ENCODE data around the gene DCAF8L1.

Gene DCAF8L1

GRCh38 chrX:27981349-27981748 lies at the start of gene DCAF8L1:
Gene DCAF8L1, minus strand, starts transcription at chrX:27981449. Its CDS starts 115 bp downstream, at chrX:27981334.
- ATAC-seq: no peak
- TF ChIP-seq PATZ1 (CRISPR knock-in tag; IDR thresholded peaks at IDR 0.05; ENCODE audit: borderline replicate concordance): no peak
- no peak for TF ChIP-seq TOX (CRISPR knock-in tag; IDR thresholded peaks at IDR 0.05; ENCODE audit: borderline replicate concordance)
- TF ChIP-seq, protein P1, sequence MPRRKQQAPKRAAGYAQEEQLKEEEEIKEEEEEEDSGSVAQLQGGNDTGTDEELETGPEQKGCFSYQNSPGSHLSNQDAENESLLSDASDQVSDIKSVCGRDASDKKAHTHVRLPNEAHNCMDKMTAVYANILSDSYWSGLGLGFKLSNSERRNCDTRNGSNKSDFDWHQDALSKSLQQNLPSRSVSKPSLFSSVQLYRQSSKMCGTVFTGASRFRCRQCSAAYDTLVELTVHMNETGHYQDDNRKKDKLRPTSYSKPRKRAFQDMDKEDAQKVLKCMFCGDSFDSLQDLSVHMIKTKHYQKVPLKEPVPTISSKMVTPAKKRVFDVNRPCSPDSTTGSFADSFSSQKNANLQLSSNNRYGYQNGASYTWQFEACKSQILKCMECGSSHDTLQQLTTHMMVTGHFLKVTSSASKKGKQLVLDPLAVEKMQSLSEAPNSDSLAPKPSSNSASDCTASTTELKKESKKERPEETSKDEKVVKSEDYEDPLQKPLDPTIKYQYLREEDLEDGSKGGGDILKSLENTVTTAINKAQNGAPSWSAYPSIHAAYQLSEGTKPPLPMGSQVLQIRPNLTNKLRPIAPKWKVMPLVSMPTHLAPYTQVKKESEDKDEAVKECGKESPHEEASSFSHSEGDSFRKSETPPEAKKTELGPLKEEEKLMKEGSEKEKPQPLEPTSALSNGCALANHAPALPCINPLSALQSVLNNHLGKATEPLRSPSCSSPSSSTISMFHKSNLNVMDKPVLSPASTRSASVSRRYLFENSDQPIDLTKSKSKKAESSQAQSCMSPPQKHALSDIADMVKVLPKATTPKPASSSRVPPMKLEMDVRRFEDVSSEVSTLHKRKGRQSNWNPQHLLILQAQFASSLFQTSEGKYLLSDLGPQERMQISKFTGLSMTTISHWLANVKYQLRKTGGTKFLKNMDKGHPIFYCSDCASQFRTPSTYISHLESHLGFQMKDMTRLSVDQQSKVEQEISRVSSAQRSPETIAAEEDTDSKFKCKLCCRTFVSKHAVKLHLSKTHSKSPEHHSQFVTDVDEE (CRISPR knock-in tag; IDR thresholded peaks at IDR 0.05): no peak
- no peak for TF ChIP-seq ZNF565 (CRISPR knock-in tag; conservative IDR thresholded peaks at IDR 0.05; ENCODE audit: low read depth)
- no peak for TF ChIP-seq ISL1 (CRISPR knock-in tag; IDR thresholded peaks at IDR 0.05)
- no peak for TF ChIP-seq ESRRG (CRISPR knock-in tag; IDR thresholded peaks at IDR 0.05)

- TF ChIP-seq TCF4 (CRISPR knock-in tag; IDR thresholded peaks at IDR 0.05; ENCODE audit: borderline replicate concordance): no peak
- TF ChIP-seq TOX (CRISPR knock-in tag; IDR thresholded peaks at IDR 0.05; ENCODE audit: borderline replicate concordance): no peak
- TF ChIP-seq ISL1 (CRISPR knock-in tag; IDR thresholded peaks at IDR 0.05): no peak
- TF ChIP-seq OSR1 (CRISPR knock-in tag; IDR thresholded peaks at IDR 0.05): no peak
- TF ChIP-seq ZFP30 (CRISPR knock-in tag; IDR thresholded peaks at IDR 0.05): no peak
- no peak for TF ChIP-seq PPARA (CRISPR knock-in tag; IDR thresholded peaks at IDR 0.05; ENCODE audit: borderline replicate concordance)
- no peak for TF ChIP-seq CSDC2 (CRISPR knock-in tag; IDR thresholded peaks at IDR 0.05)
- TF ChIP-seq ZNF8 (CRISPR knock-in tag; IDR thresholded peaks at IDR 0.05): no peak
- TF ChIP-seq, protein P2, sequence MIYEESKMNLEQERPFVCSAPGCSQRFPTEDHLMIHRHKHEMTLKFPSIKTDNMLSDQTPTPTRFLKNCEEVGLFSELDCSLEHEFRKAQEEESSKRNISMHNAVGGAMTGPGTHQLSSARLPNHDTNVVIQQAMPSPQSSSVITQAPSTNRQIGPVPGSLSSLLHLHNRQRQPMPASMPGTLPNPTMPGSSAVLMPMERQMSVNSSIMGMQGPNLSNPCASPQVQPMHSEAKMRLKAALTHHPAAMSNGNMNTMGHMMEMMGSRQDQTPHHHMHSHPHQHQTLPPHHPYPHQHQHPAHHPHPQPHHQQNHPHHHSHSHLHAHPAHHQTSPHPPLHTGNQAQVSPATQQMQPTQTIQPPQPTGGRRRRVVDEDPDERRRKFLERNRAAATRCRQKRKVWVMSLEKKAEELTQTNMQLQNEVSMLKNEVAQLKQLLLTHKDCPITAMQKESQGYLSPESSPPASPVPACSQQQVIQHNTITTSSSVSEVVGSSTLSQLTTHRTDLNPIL (CRISPR knock-in tag; IDR thresholded peaks at IDR 0.05; ENCODE audit: low read depth): no peak
- TF ChIP-seq RARB (CRISPR knock-in tag; IDR thresholded peaks at IDR 0.05): no peak
- no peak for TF ChIP-seq ARNTL (CRISPR knock-in tag; IDR thresholded peaks at IDR 0.05; ENCODE audit: borderline replicate concordance, low read depth)
- no peak for TF ChIP-seq PATZ1 (CRISPR knock-in tag; IDR thresholded peaks at IDR 0.05; ENCODE audit: borderline replicate concordance)
- no peak for TF ChIP-seq ZNF565 (CRISPR knock-in tag; conservative IDR thresholded peaks at IDR 0.05; ENCODE audit: low read depth)
- TF ChIP-seq ESRRG (CRISPR knock-in tag; IDR thresholded peaks at IDR 0.05): no peak
- TF ChIP-seq SNAI2 (CRISPR knock-in tag; IDR thresholded peaks at IDR 0.05): no peak
- no peak for ATAC-seq
Measured at GRCh38 chrX:28022371-28022770, 41.1 kb upstream of the DCAF8L1 start.

DNA sequence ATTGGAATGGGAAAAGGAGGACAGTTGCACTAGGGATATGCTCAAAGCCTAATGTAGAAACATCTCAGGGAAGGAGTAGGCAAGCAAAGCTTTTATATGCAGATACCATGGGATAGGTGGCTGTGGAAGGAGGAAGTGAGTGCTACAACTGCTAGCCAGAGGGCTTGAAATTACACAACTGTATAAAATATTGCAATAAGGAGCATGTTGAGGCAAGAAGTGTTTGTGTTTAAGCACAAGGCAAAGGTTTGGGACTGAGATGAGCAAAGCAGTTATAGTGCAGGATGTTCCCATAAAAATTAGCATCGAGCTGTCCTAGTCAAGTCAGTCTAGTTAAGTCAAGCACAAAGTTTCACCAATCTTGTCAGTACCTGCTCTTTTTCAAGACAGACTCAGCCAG lies 35.6 kb upstream of the DCAF8L1 start:
- no peak for TF ChIP-seq ZFP3 (CRISPR knock-in tag; IDR thresholded peaks at IDR 0.05)
- no peak for TF ChIP-seq ZNF8 (CRISPR knock-in tag; IDR thresholded peaks at IDR 0.05)
- TF ChIP-seq TCF4 (CRISPR knock-in tag; IDR thresholded peaks at IDR 0.05; ENCODE audit: borderline replicate concordance): no peak
- TF ChIP-seq, protein P2 (CRISPR knock-in tag; IDR thresholded peaks at IDR 0.05; ENCODE audit: low read depth): no peak
- TF ChIP-seq BACH2 (CRISPR knock-in tag; IDR thresholded peaks at IDR 0.05; ENCODE audit: borderline replicate concordance): no peak
- no peak for TF ChIP-seq ZC3H10 (CRISPR knock-in tag; IDR thresholded peaks at IDR 0.05)
- TF ChIP-seq, protein P1 (CRISPR knock-in tag; IDR thresholded peaks at IDR 0.05): no peak
- no peak for TF ChIP-seq ZNF565 (CRISPR knock-in tag; conservative IDR thresholded peaks at IDR 0.05; ENCODE audit: low read depth)
- no peak for TF ChIP-seq ZNF70 (CRISPR knock-in tag; IDR thresholded peaks at IDR 0.05)
- no peak for TF ChIP-seq CSDC2 (CRISPR knock-in tag; IDR thresholded peaks at IDR 0.05)
- no peak for TF ChIP-seq TOX (CRISPR knock-in tag; IDR thresholded peaks at IDR 0.05; ENCODE audit: borderline replicate concordance)
- no peak for TF ChIP-seq RARB (CRISPR knock-in tag; IDR thresholded peaks at IDR 0.05)
- no peak for TF ChIP-seq PPARA (CRISPR knock-in tag; IDR thresholded peaks at IDR 0.05; ENCODE audit: borderline replicate concordance)
- ATAC-seq: no peak
